HS-27A (cell line): ENCODE data around the gene WWP2.
"Not testable (repeated sequence)": the region's sequence is repeated elsewhere in the genome, so short reads cannot be mapped to it uniquely, and the experiment has no call there.

Experiments used
- DNase-seq: peaks from one replicate; pipeline ENCODE4 v3.0.0-alpha.2; 2012; ENCODE audit warnings: low read depth, missing footprints

The WWP2 gene

DNA sequence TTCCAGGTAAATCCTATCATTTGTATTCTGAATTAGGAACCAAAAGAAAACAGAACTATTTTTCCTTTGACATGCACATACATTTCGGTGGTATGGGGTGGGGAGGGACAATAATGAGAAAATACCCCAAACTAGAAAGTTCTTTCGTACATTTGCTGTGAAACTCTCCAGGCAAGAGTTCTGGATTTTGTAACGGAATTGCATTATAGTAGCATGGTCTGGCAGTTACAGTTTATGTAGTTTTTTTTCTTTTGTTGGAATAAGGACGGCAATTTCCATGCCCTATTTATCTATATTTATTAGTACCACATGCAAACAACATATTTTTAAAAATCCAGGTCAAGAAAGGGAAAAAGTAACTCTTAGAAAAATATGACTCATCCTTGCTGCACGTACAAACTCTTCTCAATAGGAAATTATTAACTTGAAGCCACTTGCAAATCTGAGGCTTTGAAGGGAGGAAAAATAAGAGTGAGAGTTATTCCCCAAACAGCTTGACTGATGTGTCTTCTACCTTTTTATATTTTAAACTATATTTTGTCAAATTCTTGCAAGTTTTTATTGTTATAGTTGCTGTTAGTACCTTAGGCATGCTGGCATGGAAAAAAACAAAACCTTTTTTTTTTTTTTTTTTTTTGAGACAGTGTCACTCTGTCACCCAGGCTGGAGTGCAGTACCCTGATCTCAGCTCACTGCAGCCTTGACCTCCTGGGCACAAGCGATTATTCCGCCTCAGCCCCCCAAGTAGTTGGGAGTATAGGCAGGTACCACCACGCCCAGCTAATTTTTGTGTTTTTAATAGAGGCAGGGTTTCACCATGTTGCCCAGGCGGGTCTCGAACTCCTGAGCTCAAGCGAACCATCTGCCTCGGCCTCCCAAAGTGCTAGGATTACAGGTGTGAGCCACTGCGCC lies 69.3 kb downstream of the WWP2 start:
- no peak for DNase-seq

DNA sequence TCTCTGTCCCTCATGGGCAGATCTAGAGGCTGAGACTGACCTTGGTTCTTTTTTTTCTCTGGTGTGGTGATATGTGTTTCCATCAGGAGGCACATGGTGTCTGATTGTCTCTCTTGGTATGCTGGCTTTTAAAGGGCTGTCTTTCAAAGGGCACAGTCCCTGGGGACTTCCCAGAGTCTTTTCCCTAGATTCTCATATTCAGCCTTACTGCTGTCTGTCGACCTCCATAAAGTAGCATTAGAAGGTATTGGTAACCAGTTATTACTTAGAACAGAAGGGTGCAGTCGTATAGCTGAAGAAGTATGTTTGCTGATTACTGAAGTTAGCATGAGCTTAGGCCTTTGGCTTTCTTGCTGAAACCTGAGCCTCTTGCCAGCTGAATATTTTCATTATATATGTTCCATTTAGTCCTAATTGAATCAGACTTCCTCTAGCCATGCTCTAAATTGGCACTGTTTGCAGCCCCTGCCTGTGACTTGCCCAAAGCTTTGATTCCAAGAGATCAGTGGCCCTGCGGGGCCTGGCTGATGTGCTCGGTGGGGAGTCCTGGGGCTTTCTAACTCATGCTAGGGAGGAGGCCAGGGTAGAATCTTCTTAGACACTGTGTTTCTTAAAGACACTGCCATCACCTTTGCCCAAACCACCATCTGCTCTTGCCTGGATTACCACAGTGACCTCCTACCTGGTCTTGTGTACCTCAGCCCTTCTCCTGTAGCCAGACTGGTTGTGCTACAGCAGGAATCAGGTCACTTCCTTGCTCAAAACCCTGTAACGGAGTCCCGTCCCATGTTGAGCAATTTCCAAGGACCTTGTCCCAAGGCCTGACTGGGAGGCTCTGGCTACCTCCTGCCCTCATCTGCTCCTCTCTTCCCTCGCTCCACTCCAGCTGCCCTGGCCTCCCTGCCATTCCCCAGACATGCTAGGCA lies 71.5 kb downstream of the WWP2 start:
- DNase-seq, result no peak

DNA sequence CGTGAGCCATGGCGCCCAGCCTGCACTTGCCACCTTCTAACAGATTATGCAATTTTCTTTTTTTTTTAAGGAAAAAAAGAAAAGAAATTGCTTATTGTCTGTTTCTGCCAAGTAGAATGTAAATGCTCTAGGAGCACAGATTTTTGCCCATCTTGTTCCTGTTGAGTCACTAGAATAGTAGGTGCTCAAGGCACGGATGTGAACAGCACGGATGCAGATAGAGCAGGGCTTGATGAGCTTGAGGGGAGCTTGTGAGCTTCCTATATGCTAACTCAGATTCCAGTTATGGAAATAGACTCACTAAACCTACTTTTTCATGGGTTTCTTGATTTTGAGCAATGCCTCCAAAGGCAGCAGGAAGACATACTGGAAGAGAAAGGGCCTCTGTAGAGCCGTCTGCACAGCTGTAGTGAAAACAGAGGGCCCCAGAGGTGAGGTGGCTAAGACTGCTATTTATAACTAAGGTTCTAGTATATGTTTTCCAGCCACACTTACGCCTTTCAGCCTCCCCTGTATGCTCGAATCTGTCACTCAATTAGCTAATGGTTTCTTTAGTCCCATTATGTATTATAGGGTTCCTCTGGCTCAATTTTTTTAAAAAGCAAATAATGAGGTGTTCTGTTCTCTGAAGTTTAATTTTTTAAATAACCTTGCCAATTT lies 72.8 kb downstream of the WWP2 start:
- no peak for DNase-seq

DNA sequence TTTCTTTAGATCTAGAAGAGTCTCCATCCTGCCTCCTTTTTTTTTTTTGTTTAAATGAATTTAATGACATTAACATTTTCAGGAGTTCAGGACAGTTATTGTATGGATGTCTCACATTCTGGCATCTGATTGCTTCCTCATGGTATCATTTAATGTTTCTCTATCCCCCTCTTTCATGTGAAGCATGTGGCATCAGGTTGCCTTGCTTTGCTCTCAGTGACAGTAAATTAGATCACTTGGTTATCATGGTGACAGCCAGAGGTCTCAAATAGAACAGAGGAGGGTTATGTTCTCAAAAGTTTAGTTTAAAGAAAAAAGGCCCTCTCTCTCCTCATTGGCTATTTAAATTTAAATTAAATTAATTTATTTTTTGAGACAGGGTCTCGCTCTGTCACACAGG lies 74.1 kb downstream of the WWP2 start:
- no peak for DNase-seq

DNA sequence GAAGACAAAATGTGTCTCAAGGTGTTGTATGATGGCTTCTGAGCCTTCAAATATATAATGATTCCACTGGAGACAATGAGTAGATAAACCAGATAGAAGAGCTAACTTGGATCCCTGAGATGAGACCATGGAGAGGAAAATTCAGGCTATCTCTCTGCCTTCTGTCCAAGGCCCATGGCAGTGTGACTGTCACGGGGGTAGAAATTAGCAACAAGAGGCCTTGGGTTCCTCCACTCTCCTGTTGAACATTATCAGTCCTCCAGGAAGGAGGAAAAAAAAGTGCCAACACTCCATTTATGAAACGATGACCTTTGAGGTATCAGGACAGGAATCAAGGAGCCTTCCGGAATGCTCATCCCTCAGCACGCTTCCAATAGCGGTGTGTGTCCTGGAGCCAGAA lies 75.2 kb downstream of the WWP2 start:
- no peak for DNase-seq

DNA sequence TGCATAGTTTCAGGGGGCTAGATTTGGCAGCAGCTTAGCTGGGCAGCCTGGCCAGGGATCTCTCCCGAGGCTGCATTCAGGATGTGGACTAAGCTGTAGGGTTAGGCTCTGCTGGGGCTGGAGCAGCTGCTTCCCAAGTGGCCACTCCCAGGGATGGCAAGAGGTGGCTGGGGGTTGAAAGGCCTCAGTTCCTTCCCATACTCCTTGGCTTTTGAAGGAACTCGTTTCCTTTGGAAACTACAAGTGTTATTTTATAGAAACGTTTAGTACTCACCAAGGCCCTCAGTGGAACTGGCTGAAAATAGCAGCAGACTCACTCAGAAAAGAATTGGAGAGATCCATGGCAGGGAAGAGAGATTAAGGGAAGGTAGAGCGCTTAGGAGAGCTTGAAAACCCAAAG lies 76.4 kb downstream of the WWP2 start:
- DNase-seq, result no peak

DNA sequence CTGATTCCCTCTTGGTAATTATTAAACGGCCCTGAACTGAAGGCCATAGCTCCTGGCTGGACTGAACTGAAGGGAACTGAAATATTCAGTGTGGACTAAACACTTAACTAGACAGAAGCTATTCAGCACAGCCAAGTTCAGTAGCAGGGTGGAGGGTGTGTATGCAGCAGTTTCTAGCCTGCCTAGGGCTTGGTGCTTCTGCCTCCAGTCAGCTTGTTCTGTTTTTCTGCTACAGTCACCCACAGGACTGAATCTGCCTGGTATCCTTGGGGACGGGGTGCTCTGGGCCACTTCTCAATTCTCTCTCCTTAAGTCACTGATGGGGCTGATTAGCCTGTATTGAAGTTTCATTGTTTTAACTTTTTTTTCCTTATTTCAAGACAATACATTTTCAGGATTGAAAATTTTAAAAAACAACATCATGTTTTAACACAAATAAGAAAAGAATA lies 77.1 kb downstream of the WWP2 start:
- no peak for DNase-seq

DNA sequence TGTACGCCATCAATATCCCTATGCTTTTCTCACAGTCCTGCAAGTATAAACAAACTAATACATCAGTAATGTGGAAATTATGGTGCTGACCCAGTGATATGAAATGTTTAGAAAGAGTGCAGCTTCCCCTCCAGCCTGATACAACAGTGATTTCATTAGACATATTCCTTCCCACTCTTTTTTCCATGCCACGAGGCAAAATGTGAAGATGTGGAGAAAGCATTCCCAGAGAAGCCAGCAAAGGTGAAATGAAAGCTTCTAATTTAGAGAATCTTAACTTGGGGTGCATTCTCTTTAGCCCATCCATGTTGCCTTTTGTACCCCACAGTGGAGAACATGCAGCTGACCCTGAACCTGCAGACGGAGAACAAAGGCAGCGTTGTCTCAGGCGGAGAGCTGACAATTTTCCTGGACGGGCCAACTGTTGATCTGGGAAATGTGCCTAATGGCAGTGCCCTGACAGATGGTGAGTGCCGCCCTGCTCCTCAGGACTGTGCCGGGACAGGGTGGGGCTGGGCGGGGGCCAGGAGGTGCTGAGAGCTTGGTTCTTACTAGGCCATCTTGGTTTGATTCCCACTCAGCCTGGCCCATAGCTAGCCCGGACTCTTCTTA lies 77.8 kb downstream of the WWP2 start:
- DNase-seq, result no peak

DNA sequence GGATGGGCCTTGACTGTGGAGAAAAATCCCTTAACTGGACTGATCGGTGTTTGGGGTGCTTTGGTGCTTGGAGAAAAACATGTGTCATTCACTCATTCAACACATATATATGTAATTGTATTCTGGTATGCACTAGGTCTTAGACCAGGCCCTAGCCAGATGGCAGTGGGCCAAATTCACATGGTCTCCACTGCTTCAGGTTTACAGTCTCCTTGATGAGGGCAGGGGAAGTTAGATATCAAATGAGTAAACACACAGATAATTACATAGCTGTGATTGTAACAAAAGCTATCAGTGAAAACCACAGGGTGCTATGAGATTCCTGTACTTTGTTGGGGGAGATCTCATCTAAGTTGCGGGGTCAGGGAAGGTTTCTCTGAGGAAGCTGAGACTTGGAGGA lies 78.8 kb downstream of the WWP2 start:
- no peak for DNase-seq

DNA sequence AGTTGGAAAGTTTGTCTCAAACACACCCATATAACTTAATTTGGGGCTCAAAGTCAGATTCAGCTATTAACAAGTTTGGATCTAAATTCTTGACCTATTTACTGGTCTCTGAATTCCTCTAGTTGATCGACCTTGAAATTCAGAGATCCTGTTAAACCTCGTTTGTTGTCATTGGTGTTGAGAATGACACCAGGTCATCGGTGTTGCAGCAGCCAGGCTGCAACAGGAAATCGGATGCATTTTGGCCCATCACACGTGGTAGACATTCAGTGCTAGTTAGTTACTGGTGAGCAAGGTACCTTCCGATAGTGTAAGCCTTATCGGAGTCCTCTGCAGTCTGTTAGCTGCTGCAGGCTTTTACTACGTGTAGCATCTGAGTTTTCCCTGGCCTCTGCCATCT lies 82.3 kb downstream of the WWP2 start:
- DNase-seq, result no peak

DNA sequence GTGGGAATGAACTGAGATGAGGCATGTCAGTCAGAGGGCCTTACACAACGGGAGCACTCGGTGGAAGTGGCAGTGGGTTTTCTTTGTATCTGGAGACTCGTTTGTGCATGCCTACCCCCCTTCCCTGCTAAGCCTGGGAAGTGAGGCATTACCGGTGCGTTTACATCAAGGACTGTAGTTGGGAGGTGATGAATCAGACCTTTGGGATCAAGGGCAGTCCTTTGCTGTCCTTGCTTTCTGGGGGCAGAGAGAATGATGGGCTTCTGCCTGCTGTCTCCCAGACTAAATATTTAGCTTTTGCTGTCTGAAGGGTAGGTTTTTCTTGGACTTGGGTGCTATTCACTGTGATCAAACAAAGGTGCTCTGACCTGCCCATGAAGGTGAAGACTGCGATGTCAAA lies 83.0 kb downstream of the WWP2 start:
- no peak for DNase-seq

DNA sequence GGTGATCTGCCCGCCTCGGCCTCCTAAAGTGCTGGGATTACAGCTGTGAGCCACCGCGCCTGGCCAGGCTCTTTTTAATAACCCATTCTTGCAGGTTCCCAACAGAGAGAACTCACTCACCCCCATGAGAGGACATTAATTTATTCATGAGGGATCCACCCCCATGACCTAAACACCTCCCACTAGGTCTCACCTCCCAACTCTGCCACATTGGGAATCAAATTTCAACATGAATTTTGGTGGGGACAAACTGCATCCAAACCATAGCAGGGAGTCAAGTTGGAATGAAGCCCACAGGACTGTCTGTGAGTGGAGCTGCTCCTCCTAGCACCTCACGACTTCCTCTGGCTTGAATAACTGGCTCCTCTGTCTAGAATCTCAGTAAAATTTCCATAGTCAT lies 85.5 kb downstream of the WWP2 start:
- DNase-seq, result no peak

DNA sequence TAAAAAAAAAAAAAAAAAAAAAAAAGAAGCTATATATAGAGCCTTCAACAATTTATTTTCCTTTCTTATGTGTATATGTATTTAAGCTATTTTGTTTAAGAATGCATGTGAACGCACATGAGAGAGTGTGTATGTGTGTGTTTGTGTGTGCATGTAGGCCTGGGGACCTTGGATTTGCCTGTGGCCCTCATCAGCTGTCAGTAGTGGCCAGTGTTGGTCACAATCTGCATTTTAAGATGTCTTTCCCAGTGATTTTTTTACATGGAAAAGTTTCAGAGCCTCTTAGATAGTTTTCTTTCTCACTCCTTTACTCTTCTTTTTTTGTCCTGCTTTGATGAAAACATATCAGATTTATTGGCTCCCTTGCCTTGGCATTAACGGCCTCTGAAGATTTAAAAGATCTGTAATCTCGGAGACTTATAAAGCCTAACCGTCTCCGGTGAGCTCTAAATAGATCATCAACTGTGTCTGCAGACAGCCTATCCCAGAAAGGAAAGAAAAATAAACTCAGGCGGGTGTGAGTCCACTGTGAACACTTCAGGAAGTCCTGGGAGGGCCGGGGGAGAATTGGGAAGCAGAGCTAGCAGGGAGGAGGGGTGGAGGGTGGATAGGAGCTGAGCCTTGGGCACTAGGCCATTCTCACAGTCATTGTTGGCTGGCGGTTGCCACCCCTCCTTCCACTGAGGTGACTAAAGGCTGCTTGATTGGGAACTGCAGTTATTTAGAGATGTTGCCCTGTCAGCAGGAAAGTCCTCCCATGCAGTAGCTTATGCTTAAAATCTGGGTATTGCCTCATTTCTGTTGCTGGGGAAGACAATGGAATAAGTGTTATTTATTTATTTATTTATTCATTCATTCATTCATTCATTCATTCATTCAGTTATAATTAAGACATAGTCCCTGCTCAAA lies 86.8 kb downstream of the WWP2 start:
- DNase-seq, result peak; percentile 66

DNA sequence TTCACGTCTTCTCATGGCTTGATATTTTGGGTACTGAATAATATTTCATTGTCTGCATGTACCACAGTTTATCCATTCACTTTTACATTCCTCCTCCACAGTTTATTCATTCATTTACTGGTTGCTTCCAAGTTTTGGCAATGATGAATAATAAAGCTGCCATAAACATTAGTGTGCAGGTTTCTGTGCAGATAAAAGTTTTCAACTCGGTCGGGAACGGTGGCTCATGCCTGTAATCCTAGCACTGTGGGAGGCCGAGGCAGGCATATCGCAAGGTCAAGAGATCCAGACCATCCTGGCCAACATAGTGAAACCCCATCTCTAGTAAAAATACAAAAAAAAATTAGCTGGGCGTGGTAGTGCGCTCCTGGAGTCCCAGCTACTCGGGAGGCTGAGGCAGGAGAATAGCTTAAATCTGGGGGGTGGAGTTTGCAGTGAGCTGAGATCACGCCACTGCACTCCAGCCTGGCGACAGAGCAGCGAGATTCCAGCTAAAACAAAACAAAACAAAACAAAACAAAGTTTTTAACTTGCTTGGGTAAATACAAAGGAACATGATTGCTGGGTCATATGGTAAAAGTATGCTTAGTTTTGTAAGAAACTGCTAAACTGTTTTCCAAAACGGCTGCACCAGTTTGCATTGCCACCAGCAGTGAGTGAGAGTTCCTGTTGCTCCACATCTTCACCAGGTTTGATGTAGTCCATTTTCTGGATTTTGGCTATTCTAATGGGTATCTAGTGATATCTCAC lies 89.5 kb downstream of the WWP2 start:
- DNase-seq, result no peak

DNA sequence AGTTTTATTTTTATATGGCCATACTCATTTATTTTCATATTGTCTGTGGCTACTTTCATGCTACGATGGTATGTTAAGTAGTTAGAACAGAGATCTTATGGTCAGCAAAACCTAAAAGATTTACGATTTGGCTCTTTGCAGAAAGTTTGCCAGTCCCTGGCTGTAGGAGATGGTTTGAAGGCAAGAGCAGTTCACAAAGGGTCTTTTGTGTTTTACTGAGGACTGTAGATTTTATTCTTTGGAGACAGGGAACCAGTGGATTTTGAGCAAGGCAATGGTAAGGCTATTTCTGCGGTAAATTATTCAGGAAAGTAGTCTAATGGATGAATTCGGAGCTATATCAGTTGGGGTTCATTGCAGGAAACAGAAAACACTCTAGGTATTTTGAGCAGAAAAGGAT lies 90.7 kb downstream of the WWP2 start:
- DNase-seq, result no peak

DNA sequence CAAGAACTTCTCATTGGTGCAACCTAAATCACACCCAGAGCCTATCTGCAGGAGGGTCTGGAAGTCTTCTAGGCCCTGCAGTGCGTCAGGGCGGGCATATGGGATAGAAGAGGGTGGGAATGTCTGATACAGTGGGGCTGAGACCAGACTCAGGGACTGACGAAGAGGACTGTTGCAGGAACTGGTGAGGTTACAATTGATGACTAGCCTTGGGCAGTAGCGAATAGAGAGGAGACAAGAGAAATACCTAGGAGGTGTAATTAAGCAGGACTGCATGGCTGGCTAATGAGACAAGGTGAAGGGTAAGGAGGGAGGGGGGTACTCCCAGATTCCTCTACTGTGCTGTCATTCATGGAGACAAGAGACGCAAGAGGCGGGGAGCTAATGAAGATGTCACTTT lies 91.3 kb downstream of the WWP2 start:
- DNase-seq, result no peak

DNA sequence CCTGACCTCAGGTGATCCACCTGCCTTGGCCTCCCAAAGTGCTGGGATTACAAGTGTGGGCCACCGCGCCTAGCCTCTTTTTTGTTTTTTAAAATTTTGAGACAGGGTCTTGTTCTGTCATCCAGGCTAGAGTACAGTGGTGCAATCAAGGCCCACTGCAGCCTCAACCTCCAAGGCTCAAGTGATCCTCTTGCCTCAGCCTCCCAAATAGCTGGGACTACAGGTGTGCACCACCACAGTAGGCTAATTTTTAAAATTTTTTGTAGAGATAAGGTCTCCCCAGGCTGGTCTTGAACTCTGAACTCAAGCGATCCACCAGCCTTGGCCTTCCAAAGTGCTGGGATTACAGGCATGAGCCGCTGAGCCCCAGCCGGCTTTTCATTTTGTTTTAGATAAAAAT lies 92.6 kb downstream of the WWP2 start:
- DNase-seq, result not testable (repeated sequence)

DNA sequence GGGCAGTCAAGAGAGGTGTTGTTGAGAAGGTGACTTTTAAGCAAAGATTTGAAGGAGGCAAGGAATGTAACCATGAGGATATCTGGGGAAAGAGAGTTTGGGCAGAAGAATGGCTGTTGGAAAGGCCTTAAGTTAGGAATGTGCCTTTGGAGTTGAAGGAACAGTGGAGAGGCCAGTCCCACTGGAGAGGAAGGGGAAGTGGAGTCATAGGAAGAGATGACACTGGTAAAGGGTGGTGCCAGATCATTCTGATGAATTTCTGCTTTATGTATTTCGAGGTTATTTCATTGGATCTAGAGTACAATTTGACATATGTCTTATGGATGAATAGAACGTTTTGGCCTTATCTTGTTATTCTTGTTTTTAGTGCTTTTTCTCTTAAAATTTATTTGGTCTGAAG lies 93.5 kb downstream of the WWP2 start:
- no peak for DNase-seq

DNA sequence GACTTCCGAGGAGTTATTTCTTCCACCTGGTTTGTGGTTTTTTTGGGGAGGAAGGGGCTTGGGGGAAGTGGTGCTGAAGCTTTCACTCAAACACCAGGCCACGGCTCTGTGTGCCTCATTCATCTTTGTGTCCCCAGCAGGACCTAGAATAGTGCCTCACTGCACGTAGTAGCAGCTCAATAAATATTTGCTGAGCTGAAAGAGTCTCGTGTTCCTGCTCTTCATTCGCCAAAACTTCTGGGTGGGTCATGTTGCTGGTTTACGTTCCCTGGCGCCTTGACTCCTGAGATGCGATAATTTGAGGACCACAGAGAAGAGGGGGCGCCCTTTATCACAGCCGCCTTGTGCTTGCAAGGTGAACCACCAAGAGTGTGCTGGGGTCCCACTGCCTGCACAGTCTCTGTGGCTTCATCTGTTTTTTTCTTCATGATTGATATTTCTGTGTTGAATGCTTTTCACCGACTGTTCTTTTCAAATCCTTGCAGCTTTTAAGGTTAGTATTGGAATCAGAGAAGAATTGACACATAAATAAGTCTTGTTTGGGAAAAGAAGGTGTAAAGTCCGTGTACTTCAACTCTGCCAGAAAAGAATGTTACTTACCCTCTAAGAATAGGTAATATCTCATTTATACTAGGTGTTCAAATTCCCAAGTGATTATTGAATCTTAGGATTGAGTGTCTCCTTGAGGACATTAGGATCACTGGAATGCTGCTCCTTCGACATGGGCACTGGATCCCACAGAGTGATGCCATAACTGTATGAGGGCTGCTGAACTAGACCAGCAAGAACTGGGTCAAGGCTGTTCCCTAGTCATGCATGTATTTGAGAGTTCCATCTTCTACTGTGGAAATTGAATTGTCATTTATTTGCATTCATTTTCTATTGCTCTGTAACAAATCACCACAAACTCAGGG lies 96.3 kb downstream of the WWP2 start:
- no peak for DNase-seq
